ENCODE results near the gene HGF.

DNA sequence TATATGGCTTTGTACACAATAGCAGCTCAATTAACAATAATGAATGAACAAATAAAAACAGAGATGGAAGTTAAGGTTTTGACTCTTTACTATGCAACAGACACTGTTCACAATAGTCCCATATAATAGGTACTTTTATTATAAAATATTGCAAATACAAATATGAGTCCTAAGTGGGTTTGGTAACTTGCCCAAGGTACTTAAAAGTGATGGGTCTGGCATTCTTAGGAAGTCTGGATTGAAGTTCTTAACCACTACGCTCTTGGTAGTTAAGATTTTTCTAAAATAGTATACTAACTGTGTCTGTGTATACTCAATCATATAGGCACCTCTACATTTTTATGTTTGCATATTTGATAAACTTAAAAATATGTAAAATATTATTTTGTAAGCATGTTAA, 55.5 kb downstream of the HGF start:
- TF ChIP-seq POLR2A (IDR thresholded peaks at IDR 0.05; ENCODE audit: control extremely low read depth in 1 of 2, low read depth in 2 of 2, low read length in 2 of 2) (no peak), EP300 (IDR thresholded peaks at IDR 0.05; ENCODE audit: borderline replicate concordance in 1 of 2, low read depth in 2 of 2, low read length in 2 of 2) (no peak), CHD2 (IDR thresholded peaks at IDR 0.05; ENCODE audit: low read length) (no peak), SP1 (IDR thresholded peaks at IDR 0.05; ENCODE audit: low read depth, low read length) (no peak), SIN3A (conservative IDR thresholded peaks at IDR 0.05 in 1 of 2, IDR thresholded peaks at IDR 0.05 in 1 of 2; ENCODE audit: low read depth in 1 of 2, low read length in 2 of 2) (no peak), YY1 (IDR thresholded peaks at IDR 0.05; ENCODE audit: low read depth, low read length) (no peak), RFX5 (IDR thresholded peaks at IDR 0.05; ENCODE audit: borderline replicate concordance, low read depth, low read length) (no peak), RBBP5 (IDR thresholded peaks at IDR 0.05; ENCODE audit: borderline replicate concordance, low read depth, low read length) (no peak), POLR2AphosphoS5 (IDR thresholded peaks at IDR 0.05; ENCODE audit: low read depth, low read length) (no peak), RAD21 (IDR thresholded peaks at IDR 0.05 in 1 of 2, conservative IDR thresholded peaks at IDR 0.05 in 1 of 2; ENCODE audit: low read depth in 2 of 2, low read length in 2 of 2) (no peak)
- TF ChIP-seq, protein P1, sequence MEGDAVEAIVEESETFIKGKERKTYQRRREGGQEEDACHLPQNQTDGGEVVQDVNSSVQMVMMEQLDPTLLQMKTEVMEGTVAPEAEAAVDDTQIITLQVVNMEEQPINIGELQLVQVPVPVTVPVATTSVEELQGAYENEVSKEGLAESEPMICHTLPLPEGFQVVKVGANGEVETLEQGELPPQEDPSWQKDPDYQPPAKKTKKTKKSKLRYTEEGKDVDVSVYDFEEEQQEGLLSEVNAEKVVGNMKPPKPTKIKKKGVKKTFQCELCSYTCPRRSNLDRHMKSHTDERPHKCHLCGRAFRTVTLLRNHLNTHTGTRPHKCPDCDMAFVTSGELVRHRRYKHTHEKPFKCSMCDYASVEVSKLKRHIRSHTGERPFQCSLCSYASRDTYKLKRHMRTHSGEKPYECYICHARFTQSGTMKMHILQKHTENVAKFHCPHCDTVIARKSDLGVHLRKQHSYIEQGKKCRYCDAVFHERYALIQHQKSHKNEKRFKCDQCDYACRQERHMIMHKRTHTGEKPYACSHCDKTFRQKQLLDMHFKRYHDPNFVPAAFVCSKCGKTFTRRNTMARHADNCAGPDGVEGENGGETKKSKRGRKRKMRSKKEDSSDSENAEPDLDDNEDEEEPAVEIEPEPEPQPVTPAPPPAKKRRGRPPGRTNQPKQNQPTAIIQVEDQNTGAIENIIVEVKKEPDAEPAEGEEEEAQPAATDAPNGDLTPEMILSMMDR (IDR thresholded peaks at IDR 0.05; ENCODE audit: control extremely low read depth in 1 of 3, insufficient read depth in 1 of 3, low read depth in 1 of 3, low read length in 3 of 3): no peak
- TF ChIP-seq, protein P2, sequence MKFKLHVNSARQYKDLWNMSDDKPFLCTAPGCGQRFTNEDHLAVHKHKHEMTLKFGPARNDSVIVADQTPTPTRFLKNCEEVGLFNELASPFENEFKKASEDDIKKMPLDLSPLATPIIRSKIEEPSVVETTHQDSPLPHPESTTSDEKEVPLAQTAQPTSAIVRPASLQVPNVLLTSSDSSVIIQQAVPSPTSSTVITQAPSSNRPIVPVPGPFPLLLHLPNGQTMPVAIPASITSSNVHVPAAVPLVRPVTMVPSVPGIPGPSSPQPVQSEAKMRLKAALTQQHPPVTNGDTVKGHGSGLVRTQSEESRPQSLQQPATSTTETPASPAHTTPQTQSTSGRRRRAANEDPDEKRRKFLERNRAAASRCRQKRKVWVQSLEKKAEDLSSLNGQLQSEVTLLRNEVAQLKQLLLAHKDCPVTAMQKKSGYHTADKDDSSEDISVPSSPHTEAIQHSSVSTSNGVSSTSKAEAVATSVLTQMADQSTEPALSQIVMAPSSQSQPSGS (IDR thresholded peaks at IDR 0.05; ENCODE audit: low read length): no peak
- TF ChIP-seq, protein P3, sequence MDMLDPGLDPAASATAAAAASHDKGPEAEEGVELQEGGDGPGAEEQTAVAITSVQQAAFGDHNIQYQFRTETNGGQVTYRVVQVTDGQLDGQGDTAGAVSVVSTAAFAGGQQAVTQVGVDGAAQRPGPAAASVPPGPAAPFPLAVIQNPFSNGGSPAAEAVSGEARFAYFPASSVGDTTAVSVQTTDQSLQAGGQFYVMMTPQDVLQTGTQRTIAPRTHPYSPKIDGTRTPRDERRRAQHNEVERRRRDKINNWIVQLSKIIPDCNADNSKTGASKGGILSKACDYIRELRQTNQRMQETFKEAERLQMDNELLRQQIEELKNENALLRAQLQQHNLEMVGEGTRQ (IDR thresholded peaks at IDR 0.05; ENCODE audit: low read length): no peak
